IPS-15b (cell line): ENCODE data around the gene TMC4.

Source experiments
- H3K27me3 ChIP-seq: one replicate; pipeline ENCODE4 v1.6.1; 2013; ENCODE audit warnings: low read length; ENCODE audit not compliant: control insufficient read depth, insufficient read depth
- H3K36me3 ChIP-seq: one replicate; pipeline ENCODE4 v1.6.1; 2013; ENCODE audit warnings: low read length; ENCODE audit not compliant: control insufficient read depth, insufficient read depth
- H3K4me1 ChIP-seq: one replicate; pipeline ENCODE4 v1.6.1; 2013; ENCODE audit warnings: mild to moderate bottlenecking, low read length; ENCODE audit not compliant: control insufficient read depth, insufficient read depth
- H3K4me3 ChIP-seq: one replicate; pipeline ENCODE4 v1.5.1; 2013; ENCODE audit warnings: low read depth, low read length
- H3K9ac ChIP-seq: one replicate; pipeline ENCODE4 v1.6.1; 2013; ENCODE audit warnings: low read depth, mild to moderate bottlenecking, low read length
- H3K9me3 ChIP-seq: one replicate; pipeline ENCODE4 v1.6.1; 2013; ENCODE audit warnings: mild to moderate bottlenecking, low read length; ENCODE audit not compliant: control insufficient read depth, insufficient read depth

Gene TMC4

GRCh38 chr19:54156953-54157352, 16.0 kb downstream of the TMC4 start:
- no peaks in the 10 kb centered on the region for H3K27me3 ChIP-seq
- no peak overlapping the region for H3K9ac ChIP-seq
- no peak overlapping the region for H3K4me3 ChIP-seq
- peaks cover 50% of the 10 kb centered on the region for H3K36me3 ChIP-seq
- peaks cover 7% of the 10 kb centered on the region for H3K4me1 ChIP-seq
- H3K9me3 ChIP-seq, result no peaks in the 10 kb centered on the region

- no peak overlapping the region for H3K9ac ChIP-seq
- H3K27me3 ChIP-seq, result no peaks in the 10 kb centered on the region
- H3K36me3 ChIP-seq, result peaks cover 55% of the 10 kb centered on the region
- no peak overlapping the region for H3K4me3 ChIP-seq
- peaks cover 7% of the 10 kb centered on the region for H3K4me1 ChIP-seq
- no peaks in the 10 kb centered on the region for H3K9me3 ChIP-seq
These were observed 16.5 kb downstream of the TMC4 start for GRCh38 chr19:54156490-54156889.

DNA sequence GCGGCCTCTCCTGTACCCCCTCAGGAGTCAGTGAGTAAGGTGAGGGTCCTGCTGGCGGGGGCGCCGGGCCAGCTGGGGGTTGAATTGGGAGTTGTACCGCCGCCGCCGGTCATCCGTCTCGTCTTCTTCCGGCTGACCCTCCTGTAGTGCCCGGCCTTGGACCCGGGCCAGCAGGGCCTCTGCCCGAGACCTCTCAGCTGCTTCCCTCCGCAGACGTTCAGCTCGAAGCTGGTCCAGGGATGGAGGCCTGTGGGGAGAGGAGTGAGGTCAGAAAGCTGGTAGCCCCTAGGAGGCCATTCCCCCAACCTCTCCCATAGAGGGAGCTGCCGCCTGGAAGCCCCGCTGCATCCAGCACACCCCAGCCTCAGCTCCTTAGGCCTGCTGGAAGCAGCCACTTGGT, 17.3 kb downstream of the TMC4 start:
- Histone ChIP-seq H3K4me3 (no peak overlapping the region), H3K27me3 (no peaks in the 10 kb centered on the region), H3K9me3 (no peaks in the 10 kb centered on the region), H3K9ac (no peak overlapping the region), H3K4me1 (peaks cover 4% of the 10 kb centered on the region), H3K36me3 (peaks cover 61% of the 10 kb centered on the region)

GRCh38 chr19:54154603-54155345, 18.2 kb downstream of the TMC4 start:
- no peak overlapping the region for H3K9ac ChIP-seq
- H3K4me3 ChIP-seq, result no peak overlapping the region
- H3K27me3 ChIP-seq, result no peaks in the 10 kb centered on the region
- H3K36me3 ChIP-seq, result peaks cover 68% of the 10 kb centered on the region
- H3K9me3 ChIP-seq, result no peaks in the 10 kb centered on the region
- H3K4me1 ChIP-seq, result peaks cover 3% of the 10 kb centered on the region

DNA sequence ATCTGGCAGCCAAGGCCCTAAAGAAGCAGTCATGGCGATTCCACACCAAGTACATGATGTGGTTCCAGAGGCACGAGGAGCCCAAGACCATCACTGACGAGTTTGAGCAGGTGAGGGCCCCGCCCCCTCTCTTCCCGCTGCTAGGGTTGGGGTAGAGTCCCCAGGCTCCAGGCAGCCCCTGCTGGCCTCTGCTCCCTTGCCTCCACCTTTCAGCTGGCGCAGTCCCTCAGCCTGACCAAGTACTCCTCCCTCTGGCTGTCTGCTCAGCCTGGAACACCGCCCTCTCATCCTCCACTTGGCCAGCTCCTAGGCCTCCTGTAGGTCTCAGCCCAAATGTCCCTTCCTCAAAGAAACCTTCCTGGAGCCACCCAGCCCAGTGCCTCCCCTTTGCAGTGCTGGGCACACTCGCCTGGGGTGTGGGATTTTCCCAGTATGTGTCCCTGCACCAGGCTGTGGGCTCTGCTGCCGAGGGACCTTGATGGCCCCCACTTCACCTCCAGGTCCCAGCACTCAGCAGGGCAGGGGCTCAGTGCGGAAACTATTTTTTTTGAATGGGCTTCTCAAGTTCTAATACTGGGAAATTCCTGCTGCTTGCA, 19.1 kb downstream of the TMC4 start:
- H3K36me3 ChIP-seq, result peaks cover 77% of the 10 kb centered on the region
- no peak overlapping the region for H3K4me3 ChIP-seq
- no peak overlapping the region for H3K9ac ChIP-seq
- no peaks in the 10 kb centered on the region for H3K27me3 ChIP-seq
- peaks cover 3% of the 10 kb centered on the region for H3K4me1 ChIP-seq
- no peaks in the 10 kb centered on the region for H3K9me3 ChIP-seq

DNA sequence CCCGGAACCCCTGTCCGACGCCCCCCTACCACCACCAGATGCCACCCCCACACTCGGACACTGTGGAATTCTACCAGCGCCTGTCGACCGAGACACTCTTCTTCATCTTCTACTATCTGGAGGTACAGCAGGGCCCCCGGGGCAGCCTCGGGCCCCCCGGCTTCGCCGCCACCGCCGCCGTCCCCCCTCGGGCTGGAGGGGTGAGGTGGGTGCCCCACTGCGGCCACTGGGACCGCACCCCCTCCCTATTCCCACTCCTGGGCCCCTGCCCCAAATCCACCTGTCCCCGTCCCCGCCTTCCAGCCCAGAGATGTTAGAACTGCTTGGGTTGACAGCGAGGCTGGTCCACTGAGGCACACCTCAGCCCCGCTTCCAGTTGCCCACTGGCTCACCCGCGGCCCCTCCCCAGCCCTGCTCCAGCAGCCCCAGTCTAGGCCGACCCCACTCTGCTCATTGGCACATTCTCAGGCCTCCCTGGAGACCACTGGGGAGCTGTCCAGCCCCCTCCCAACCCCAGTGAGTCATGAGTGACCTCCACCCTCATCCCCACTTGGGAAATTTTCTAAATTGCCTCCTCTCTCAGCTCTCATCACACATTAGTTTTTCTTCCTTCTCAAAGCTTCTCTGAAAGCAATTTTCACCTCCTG, 20.0 kb downstream of the TMC4 start:
- H3K27me3 ChIP-seq, result no peaks in the 10 kb centered on the region
- no peaks in the 10 kb centered on the region for H3K9me3 ChIP-seq
- H3K4me1 ChIP-seq, result no peaks in the 10 kb centered on the region
- peaks cover 81% of the 10 kb centered on the region for H3K36me3 ChIP-seq
- H3K4me3 ChIP-seq, result no peak overlapping the region
- H3K9ac ChIP-seq, result no peak overlapping the region

DNA sequence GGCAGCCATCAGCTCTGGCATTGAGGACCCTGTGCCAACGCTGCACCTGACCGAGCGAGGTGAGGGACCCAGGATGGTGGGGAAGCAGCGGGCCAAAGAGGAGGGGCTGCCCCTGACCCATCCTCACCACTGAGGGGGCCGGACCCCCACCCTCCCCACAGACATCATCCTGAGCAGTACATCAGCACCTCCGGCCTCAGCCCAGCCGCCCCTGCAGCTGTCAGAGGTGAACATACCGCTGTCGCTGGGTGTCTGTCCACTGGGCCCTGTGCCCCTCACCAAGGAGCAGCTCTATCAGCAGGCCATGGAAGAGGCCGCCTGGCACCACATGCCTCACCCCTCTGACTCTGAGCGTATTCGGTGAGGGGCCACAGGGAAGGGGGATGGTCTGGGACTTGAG, 20.7 kb downstream of the TMC4 start:
- H3K27me3 ChIP-seq, result no peaks in the 10 kb centered on the region
- H3K4me3 ChIP-seq, result no peak overlapping the region
- H3K9ac ChIP-seq, result no peak overlapping the region
- H3K36me3 ChIP-seq, result peaks cover 85% of the 10 kb centered on the region
- no peaks in the 10 kb centered on the region for H3K4me1 ChIP-seq
- no peaks in the 10 kb centered on the region for H3K9me3 ChIP-seq

DNA sequence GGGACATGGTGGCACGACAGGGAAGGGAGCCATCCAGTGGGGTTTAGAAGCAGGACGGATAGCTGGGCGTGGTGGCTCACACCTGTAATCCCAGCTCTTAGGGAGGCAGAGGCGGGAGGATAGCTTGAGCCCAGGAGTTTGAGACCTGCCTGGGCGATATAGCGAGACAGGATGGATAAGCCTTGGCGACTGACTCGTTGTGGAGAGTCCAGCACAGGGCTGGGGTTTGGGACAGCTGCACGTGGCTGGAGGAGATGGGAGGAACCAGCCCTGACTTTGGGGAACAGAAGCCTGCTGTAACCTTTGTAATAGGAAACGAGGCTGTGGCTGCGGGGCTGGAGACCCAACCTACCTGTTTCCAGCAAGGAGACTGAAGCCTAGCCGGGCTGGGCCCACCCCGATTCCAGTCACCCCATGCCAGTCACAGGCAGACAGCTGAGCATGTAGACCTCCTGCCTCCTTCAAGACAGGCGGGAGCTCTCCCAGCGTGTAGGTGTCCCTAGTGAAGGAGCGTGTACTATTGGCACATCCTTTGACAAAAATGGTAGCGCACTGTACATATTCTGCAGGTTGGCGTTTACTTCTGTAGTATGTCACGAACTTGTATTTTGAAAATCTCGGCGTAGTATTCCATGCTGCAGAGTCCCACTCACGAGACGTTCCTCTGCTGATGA, 21.5 kb downstream of the TMC4 start:
- Histone ChIP-seq H3K4me3 (no peak overlapping the region), H3K27me3 (no peaks in the 10 kb centered on the region), H3K36me3 (peaks cover 86% of the 10 kb centered on the region), H3K9ac (no peak overlapping the region), H3K4me1 (no peaks in the 10 kb centered on the region), H3K9me3 (no peaks in the 10 kb centered on the region)

DNA sequence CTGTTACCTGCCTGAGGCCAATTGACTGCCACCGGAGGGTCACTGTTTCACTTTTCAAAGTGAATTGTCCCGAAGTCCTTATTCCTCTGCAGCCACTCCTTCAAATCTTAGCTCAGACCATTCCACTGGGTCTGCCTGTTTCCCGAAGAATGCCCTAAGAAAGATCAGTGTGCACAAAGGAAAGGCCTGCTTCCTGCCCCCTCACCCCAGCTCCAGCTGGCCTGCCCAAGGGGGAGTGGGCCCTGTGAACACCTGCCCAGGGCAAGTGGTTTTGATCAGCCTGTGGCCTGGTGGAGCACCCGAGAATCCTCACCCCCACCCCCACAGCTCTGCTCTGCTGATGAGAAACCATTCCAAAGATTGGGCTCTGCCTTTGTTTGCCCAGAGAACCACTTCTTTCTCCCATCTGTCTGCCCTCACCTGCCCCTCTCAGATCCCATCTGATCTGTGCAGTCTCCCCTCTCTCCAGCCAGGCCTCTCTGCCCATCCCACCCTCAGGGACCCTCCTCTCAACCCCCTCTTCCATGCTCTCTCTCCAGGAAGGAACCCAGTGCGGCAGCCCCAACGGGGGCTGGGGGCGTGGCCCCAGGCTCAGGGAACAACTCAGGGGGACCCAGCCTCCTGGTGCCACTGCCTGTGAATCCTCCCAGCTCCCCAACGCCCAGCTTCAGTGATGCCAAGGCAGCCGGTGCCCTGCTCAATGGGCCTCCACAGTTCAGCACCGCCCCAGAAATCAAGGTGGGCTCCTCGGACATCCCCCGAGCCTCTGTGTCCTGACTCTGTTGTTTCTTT, 23.7 kb downstream of the TMC4 start:
- H3K27me3 ChIP-seq, result no peaks in the 10 kb centered on the region
- no peaks in the 10 kb centered on the region for H3K9me3 ChIP-seq
- H3K36me3 ChIP-seq, result peaks cover 88% of the 10 kb centered on the region
- no peak overlapping the region for H3K4me3 ChIP-seq
- H3K9ac ChIP-seq, result no peak overlapping the region
- no peaks in the 10 kb centered on the region for H3K4me1 ChIP-seq

DNA sequence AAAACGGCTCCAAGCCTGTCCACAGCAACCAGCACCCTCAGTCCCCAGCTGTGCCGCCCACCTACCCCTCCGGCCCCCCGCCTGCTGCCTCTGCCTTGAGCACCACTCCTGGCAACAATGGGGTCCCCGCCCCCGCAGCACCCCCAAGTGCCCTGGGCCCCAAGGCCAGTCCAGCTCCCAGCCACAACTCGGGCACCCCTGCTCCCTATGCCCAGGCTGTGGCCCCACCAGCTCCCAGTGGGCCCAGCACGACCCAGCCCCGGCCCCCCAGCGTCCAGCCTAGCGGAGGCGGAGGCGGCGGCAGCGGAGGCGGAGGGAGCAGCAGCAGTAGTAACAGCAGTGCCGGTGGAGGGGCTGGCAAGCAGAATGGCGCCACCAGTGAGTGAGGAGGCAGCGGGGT, 24.8 kb downstream of the TMC4 start:
- no peaks in the 10 kb centered on the region for H3K4me1 ChIP-seq
- H3K4me3 ChIP-seq, result no peak overlapping the region
- H3K9me3 ChIP-seq, result no peaks in the 10 kb centered on the region
- no peak overlapping the region for H3K9ac ChIP-seq
- H3K36me3 ChIP-seq, result peaks cover 89% of the 10 kb centered on the region
- H3K27me3 ChIP-seq, result no peaks in the 10 kb centered on the region

DNA sequence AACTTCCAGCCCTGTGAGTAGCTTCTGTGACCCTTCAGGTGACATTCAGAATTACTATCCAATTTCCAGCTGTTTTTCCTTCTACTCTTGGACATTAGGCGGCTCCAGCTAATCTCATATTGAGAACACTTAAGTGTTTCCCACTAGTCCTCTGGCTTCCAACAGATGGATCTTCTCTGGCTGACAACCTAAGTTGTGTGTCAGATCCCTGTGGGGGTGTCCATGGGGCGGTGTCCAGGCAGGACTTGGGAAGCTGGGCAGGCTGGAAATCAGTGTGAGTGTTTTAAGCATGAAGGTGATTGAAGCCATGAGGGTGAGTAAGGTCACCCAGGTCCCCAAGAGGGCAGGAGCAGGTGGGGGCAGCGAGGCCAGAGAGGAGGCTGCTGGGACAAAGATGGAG, 25.3 kb downstream of the TMC4 start:
- H3K4me3 ChIP-seq, result no peak overlapping the region
- H3K9ac ChIP-seq, result no peak overlapping the region
- H3K27me3 ChIP-seq, result no peaks in the 10 kb centered on the region
- no peaks in the 10 kb centered on the region for H3K4me1 ChIP-seq
- H3K36me3 ChIP-seq, result peaks cover 89% of the 10 kb centered on the region
- no peaks in the 10 kb centered on the region for H3K9me3 ChIP-seq
